NCI-H526 (cell line): Measurements from ENCODE around the gene TMIE.
A peak's percentile ranks its signal among the peaks of the same experiment; 100 is the strongest.
"Not testable (repeated sequence)": the region's sequence is repeated elsewhere in the genome, so short reads cannot be mapped to it uniquely, and the experiment has no call there.

Experiments used
- DNase-seq, 2 experiments: peaks; one replicate each; lab custom pipeline; 2025; lab: John Stamatoyannopoulos, UW

TMIE gene

GRCh38 chr3:46722443-46722842, 21.3 kb downstream of the TMIE start:
- no peak for DNase-seq

GRCh38 chr3:46724424-46724823, 23.2 kb downstream of the TMIE start:
- DNase-seq, result no peak

- no peak for DNase-seq
Measured at GRCh38 chr3:46725621-46726314, 24.6 kb downstream of the TMIE start.

GRCh38 chr3:46729038-46729437, 27.8 kb downstream of the TMIE start:
- DNase-seq, result no peak

GRCh38 chr3:46730819-46731218, 29.6 kb downstream of the TMIE start:
- no peak for DNase-seq

- DNase-seq, result peak in 1 of 2 experiments; percentile 31
Measured at GRCh38 chr3:46731795-46732194, 30.6 kb downstream of the TMIE start.

- no peak for DNase-seq
Measured at GRCh38 chr3:46733026-46733800, 32.0 kb downstream of the TMIE start.

GRCh38 chr3:46734773-46735172, 33.6 kb downstream of the TMIE start:
- no peak for DNase-seq

GRCh38 chr3:46736006-46736872, 35.0 kb downstream of the TMIE start:
- no peak for DNase-seq

- DNase-seq, result no peak
Measured at GRCh38 chr3:46737329-46737731, 36.1 kb downstream of the TMIE start.

GRCh38 chr3:46739565-46739964, 38.4 kb downstream of the TMIE start:
- DNase-seq, result not testable (repeated sequence)

- no peak for DNase-seq
Measured at GRCh38 chr3:46742992-46743585, 41.9 kb downstream of the TMIE start.

GRCh38 chr3:46746711-46747110, 45.5 kb downstream of the TMIE start:
- no peak for DNase-seq

GRCh38 chr3:46748170-46748569, 47.0 kb downstream of the TMIE start:
- no peak for DNase-seq

GRCh38 chr3:46749129-46749528, 47.9 kb downstream of the TMIE start:
- no peak for DNase-seq

GRCh38 chr3:46750555-46751038, 49.4 kb downstream of the TMIE start:
- no peak for DNase-seq

GRCh38 chr3:46753127-46753526, 51.9 kb downstream of the TMIE start:
- not testable (repeated sequence) for DNase-seq

GRCh38 chr3:46755646-46756045, 54.5 kb downstream of the TMIE start:
- no peak for DNase-seq

GRCh38 chr3:46756642-46757041, 55.5 kb downstream of the TMIE start:
- no peak for DNase-seq

GRCh38 chr3:46759239-46760167, 58.3 kb downstream of the TMIE start:
- DNase-seq, result no peak
